ENCODE results near the gene CUBN. TPM values are rescaled to one million over a fixed set of nuclear protein-coding genes. Genes with fewer than 3 reads are reported as not detected.

CUBN gene
- total and polyA plus RNA-seq, 2 of the 13 experiments (the other 11 are each of a cell fraction or from before 2014, with no cell fraction given): 0.27 to 0.32 TPM

- ATAC-seq: no peak
- in situ Hi-C loops (cut with HindIII; ENCODE audit: extremely low pct_ligation_motif_present, low pct_unique_long_range_greater_than_20kb): no loop called here
- DNase-seq (ENCODE audit: low spot score): no peak
- H3K9ac ChIP-seq (ENCODE audit: insufficient read depth, low read depth, low read length): no peak overlapping the region
- no peaks in the 10 kb centered on the region for H4K20me1 ChIP-seq (ENCODE audit: insufficient read depth, low read length)
- H3K4me3 ChIP-seq (replicated peaks in 1 of 3; ENCODE audit: insufficient read depth in 1 of 3, low read depth in 2 of 3, low read length in 3 of 3): no peak overlapping the region
- H3K4me2 ChIP-seq (ENCODE audit: low read depth, low read length): no peak overlapping the region
- no peaks in the 10 kb centered on the region for H3K4me1 ChIP-seq (ENCODE audit: insufficient read depth, low read length)
- peaks cover 4% of the 10 kb centered on the region; the same call in 1 of the 2 replicates for H3K9me3 ChIP-seq (ENCODE audit: low read length)
- no peak overlapping the region for H3K27ac ChIP-seq (ENCODE audit: extremely low read length, insufficient read depth, low read length)
- ChIA-PET CTCF (ENCODE audit: low intra/inter-chr PET ratio, low total read pairs) (no interaction called here), POLR2A (no interaction called here)
- WGBS (ENCODE audit: low lambda C conversion rate): 49% methylated on average over 12 of the region's 12 CpGs
- TF ChIP-seq PREB (CRISPR knock-in tag; IDR thresholded peaks at IDR 0.05): no peak
- no peaks in the 10 kb centered on the region for H3K27me3 ChIP-seq (ENCODE audit: control insufficient read depth in 1 of 2, insufficient read depth in 2 of 2, low read length in 2 of 2)
- H3K36me3 ChIP-seq (replicated peaks in 1 of 2; ENCODE audit: control insufficient read depth in 1 of 2, insufficient read depth in 2 of 2, low read length in 2 of 2): no peaks in the 10 kb centered on the region
- H3K79me2 ChIP-seq (ENCODE audit: insufficient read depth, low read length): no peaks in the 10 kb centered on the region
- H2AFZ ChIP-seq (ENCODE audit: low read length): no peak overlapping the region
- intact Hi-C loops (cut with micrococcal nuclease; ENCODE audit: unreplicated experiment): no loop called here
- BruUV-seq (replicated peaks): no TSS peak
- no peak for FAIRE-seq
Measured at GRCh38 chr10:17006631-17007417, 122.8 kb downstream of the CUBN start.

- H3K9me3 ChIP-seq (ENCODE audit: low read length): peaks cover 3% of the 10 kb centered on the region; the same call in 1 of the 2 replicates
- ATAC-seq (no peak), DNase-seq (ENCODE audit: low spot score) (no peak), FAIRE-seq (no peak)
- no peak for TF ChIP-seq SYNCRIP (IDR thresholded peaks at IDR 0.05; ENCODE audit: insufficient read depth, low read depth, low read length)
- H3K79me2 ChIP-seq (ENCODE audit: insufficient read depth, low read length): no peaks in the 10 kb centered on the region
- intact Hi-C loops (cut with micrococcal nuclease; ENCODE audit: unreplicated experiment) (no loop called here), in situ Hi-C loops (cut with HindIII; ENCODE audit: extremely low pct_ligation_motif_present, low pct_unique_long_range_greater_than_20kb) (no loop called here)
- H3K27ac ChIP-seq (ENCODE audit: extremely low read length, insufficient read depth, low read length): no peak overlapping the region
- CTCF ChIA-PET (ENCODE audit: low intra/inter-chr PET ratio, low total read pairs): no interaction called here
- H3K9ac ChIP-seq (ENCODE audit: insufficient read depth, low read depth, low read length): no peak overlapping the region
- H3K36me3 ChIP-seq (replicated peaks in 1 of 2; ENCODE audit: control insufficient read depth in 1 of 2, insufficient read depth in 2 of 2, low read length in 2 of 2): no peaks in the 10 kb centered on the region
- no peaks in the 10 kb centered on the region for H4K20me1 ChIP-seq (ENCODE audit: insufficient read depth, low read length)
- 36% methylated on average over 7 of the region's 8 CpGs for WGBS (ENCODE audit: low lambda C conversion rate)
- no peak overlapping the region for H3K4me3 ChIP-seq (replicated peaks in 1 of 3; ENCODE audit: insufficient read depth in 1 of 3, low read depth in 2 of 3, low read length in 3 of 3)
- BruUV-seq (replicated peaks): no TSS peak
- H3K4me1 ChIP-seq (ENCODE audit: insufficient read depth, low read length): no peaks in the 10 kb centered on the region
- POLR2A ChIA-PET: no interaction called here
- no peaks in the 10 kb centered on the region for H3K27me3 ChIP-seq (ENCODE audit: control insufficient read depth in 1 of 2, insufficient read depth in 2 of 2, low read length in 2 of 2)
- no peak overlapping the region for H3K4me2 ChIP-seq (ENCODE audit: low read depth, low read length)
- H2AFZ ChIP-seq (ENCODE audit: low read length): no peak overlapping the region
Measured at GRCh38 chr10:17005621-17006566, 123.7 kb downstream of the CUBN start.
